CD14-positive monocyte (primary cell): Measurements from ENCODE around the gene RAB3C. TPM values are rescaled to one million over a fixed set of nuclear protein-coding genes. Genes with fewer than 3 reads are reported as not detected.

Source experiments
- DNase-seq, 3 donors: peaks; one replicate each; pipeline ENCODE4 v3.0.0-alpha.2; 2011 to 2022
- H2AFZ ChIP-seq: 2 replicates; pipeline ENCODE4 v1.6.0; 2012; ENCODE audit warnings: mild to moderate bottlenecking, low read depth, low read length, inconsistent platforms; ENCODE audit not compliant: insufficient read depth, poor library complexity, severe bottlenecking
- H3K27ac ChIP-seq, 2 donors: 1 replicate in 1 of 2; 2 replicates in 1 of 2; pipeline ENCODE4 v1.5.1; 2012 to 2013; ENCODE audit warnings: low read length in 2 of 2, control low read depth in 1 of 2, inconsistent platforms in 1 of 2, low read depth in 1 of 2, mild to moderate bottlenecking in 1 of 2
- H3K27me3 ChIP-seq, 2 donors: one replicate each; pipeline versions ENCODE4 v1.6.0 to v1.6.1; 2011 to 2013; ENCODE audit warnings: low read length in 2 of 2; ENCODE audit not compliant: control insufficient read depth in 2 of 2, insufficient read depth in 2 of 2
- H3K36me3 ChIP-seq, 2 donors: replicated peaks in 1 of 2; 1 replicate in 1 of 2; 2 replicates in 1 of 2; pipeline versions ENCODE4 v1.5.1 to v1.6.1; 2012 to 2013; ENCODE audit warnings: low read length in 2 of 2, control low read depth in 1 of 2, inconsistent platforms in 1 of 2, mild to moderate bottlenecking in 1 of 2; ENCODE audit not compliant: insufficient read depth in 2 of 2, control insufficient read depth in 1 of 2
- H3K4me1 ChIP-seq, 2 donors: 1 replicate in 1 of 2; 2 replicates in 1 of 2; pipeline versions ENCODE4 v1.5.1 to v1.6.1; 2012 to 2013; ENCODE audit warnings: low read length in 2 of 2, control low read depth in 1 of 2, inconsistent platforms in 1 of 2, mild to moderate bottlenecking in 1 of 2, moderate library complexity in 1 of 2; ENCODE audit not compliant: insufficient read depth in 2 of 2, control insufficient read depth in 1 of 2
- H3K4me2 ChIP-seq: replicated peaks from 2 replicates; pipeline ENCODE3; 2012; ENCODE audit warnings: low read length, moderate library complexity, mild to moderate bottlenecking; ENCODE audit not compliant: poor library complexity, severe bottlenecking; ENCODE audit errors: extremely low read depth
- H3K4me3 ChIP-seq, 3 experiments: fragments of 200-600 bp in 1 of 3; sonication (generic) in 1 of 3; replicated peaks in 1 of 3; 1 replicate in 2 of 3; 2 replicates in 1 of 3; pipeline ENCODE4 v1.5.1; 2011 to 2013; ENCODE audit warnings: low read length in 3 of 3, mild to moderate bottlenecking in 3 of 3, control low read depth in 2 of 3, low read depth in 2 of 3, inconsistent platforms in 1 of 3, moderate library complexity in 1 of 3
- H3K79me2 ChIP-seq: 2 replicates; pipeline ENCODE4 v1.6.0; 2012; ENCODE audit warnings: mild to moderate bottlenecking, control low read depth, inconsistent platforms, low read length, moderate library complexity; ENCODE audit not compliant: insufficient read depth
- H3K9ac ChIP-seq: 2 replicates; pipeline ENCODE4 v1.6.0; 2017; ENCODE audit warnings: low read length, mild to moderate bottlenecking; ENCODE audit not compliant: insufficient read depth, poor library complexity, severe bottlenecking
- H3K9me3 ChIP-seq, 2 donors: replicated peaks in 1 of 2; 1 replicate in 1 of 2; 2 replicates in 1 of 2; pipeline versions ENCODE4 v1.5.1 to v1.6.1; 2012 to 2013; ENCODE audit warnings: low read length in 2 of 2, control low read depth in 1 of 2; ENCODE audit not compliant: control insufficient read depth in 1 of 2, insufficient read depth in 1 of 2
- H4K20me1 ChIP-seq: 2 replicates; pipeline ENCODE4 v1.6.0; 2012; ENCODE audit warnings: mild to moderate bottlenecking, low read length, control low read depth, moderate library complexity; ENCODE audit not compliant: insufficient read depth
- H3K27ac Mint-ChIP-seq, 7 donors: one replicate each; pipeline ENCODE4 v1.8.0; 2020; ENCODE audit warnings: mild to moderate bottlenecking in 7 of 7, mixed read lengths in 7 of 7, moderate library complexity in 6 of 7, inconsistent platforms in 2 of 7
- H3K27me3 Mint-ChIP-seq, 3 donors: one replicate each; pipeline ENCODE4 v1.8.0; 2021 to 2022; ENCODE audit warnings: low read depth in 3 of 3, mild to moderate bottlenecking in 3 of 3, mixed read lengths in 3 of 3, moderate library complexity in 3 of 3, inconsistent platforms in 1 of 3
- H3K36me3 Mint-ChIP-seq, 2 donors: one replicate each; pipeline ENCODE4 v1.8.0; 2020; ENCODE audit warnings: mixed read lengths in 2 of 2, inconsistent platforms in 1 of 2, mild to moderate bottlenecking in 1 of 2
- H3K4me1 Mint-ChIP-seq: one replicate; pipeline ENCODE4 v1.8.0; 2020; ENCODE audit warnings: mild to moderate bottlenecking, mixed read lengths
- H3K4me3 Mint-ChIP-seq, 2 donors: one replicate each; pipeline ENCODE4 v1.8.0; 2020; ENCODE audit warnings: mild to moderate bottlenecking in 2 of 2, mixed read lengths in 2 of 2, moderate library complexity in 1 of 2
- H3K9me3 Mint-ChIP-seq, 7 donors: one replicate each; pipeline ENCODE4 v1.8.0; 2020 to 2022; ENCODE audit warnings: mixed read lengths in 7 of 7, mild to moderate bottlenecking in 6 of 7, moderate library complexity in 6 of 7, inconsistent platforms in 2 of 7
- WGBS: methylation state at CpG from one replicate; pipeline ENCODE4 v1.1.5; 2013; ENCODE audit warnings: missing lambda C conversion rate; ENCODE audit not compliant: insufficient coverage; 5-methylcytosine and 5-hydroxymethylcytosine counted together
- intact Hi-C, 2 donors: fragments of 100-400 bp; cut with micrococcal nuclease; formaldehyde crosslinking; loops; one replicate each; pipeline versions ENCODE4 v1.15.0 to v1.15.1; 2023
- polyA plus RNA-seq, 3 donors: library from polyadenylated mRNA; depleted of rRNA in 1 of 3; unstranded in 2 of 3; stranded (reverse) in 1 of 3; fragments of 300-500 nt in 2 of 3; fragments of >200 nt in 1 of 3; fragmentation: Illumina TruSeq in 2 of 3; gene quantifications; 1 replicate in 2 of 3; 2 replicates in 1 of 3; pipeline ENCODE4 v1.2.3, GENCODE V29; 2012 to 2021
- TF ChIP-seq, protein P1 (sequence below): fragments of 200-600 bp; IDR thresholded peaks from one replicate; pipeline ENCODE4 v1.8.0; 2022; ENCODE audit warnings: antibody characterized with exemption, mild to moderate bottlenecking

Gene RAB3C
- polyA plus RNA-seq, 3 donors = under 0.01 to 0.81 TPM; not detected in 1

DNA sequence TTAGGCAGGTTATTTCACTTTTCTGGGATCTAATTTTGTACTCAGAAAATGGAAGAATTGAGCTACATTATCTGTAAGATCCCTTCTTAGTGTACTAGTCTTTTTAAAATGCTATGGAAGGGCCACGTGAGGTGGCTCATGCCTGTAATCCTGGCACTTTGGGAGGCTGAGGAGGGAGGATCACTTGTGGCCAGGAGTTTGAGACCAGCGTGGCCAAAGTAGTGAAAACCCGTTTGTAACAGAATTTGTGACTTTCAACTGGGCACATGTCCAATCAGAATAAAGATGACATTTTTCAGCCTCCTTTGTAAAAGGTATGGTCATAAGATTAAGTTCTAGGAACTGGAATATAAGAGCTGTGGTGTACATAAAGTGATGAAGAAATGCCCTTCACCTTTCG lies 3.1 kb upstream of the RAB3C start:
- Histone ChIP-seq H4K20me1 (no peaks in the 10 kb centered on the region), H2AFZ (no peak overlapping the region), H3K36me3 (no peaks in the 10 kb centered on the region), H3K4me2 (no peak overlapping the region), H3K4me1 (peaks cover 18 to 24% of the 10 kb centered on the region in 2 donors), H3K27ac (no peak overlapping the region), H3K4me3 (no peak overlapping the region), H3K79me2 (no peaks in the 10 kb centered on the region), H3K9ac (no peak overlapping the region), H3K9me3 (no peaks in the 10 kb centered on the region), H3K27me3 (peaks cover 32 to 39% of the 10 kb centered on the region in 2 donors)
- Mint-ChIP-seq H3K36me3 (no peaks in the 10 kb centered on the region), H3K27me3 (peaks cover 32 to 38% (median 37%) of the 10 kb centered on the region in 3 donors), H3K4me3 (no peak overlapping the region), H3K27ac (no peak overlapping the region), H3K9me3 (peaks cover 0 to 10% (median 5%) of the 10 kb centered on the region in 7 donors), H3K4me1 (peaks cover 22% of the 10 kb centered on the region)
- intact Hi-C loops = loop anchor here (10.0 kb wide), 1 partner anchor 95 kb away; no protein-coding TSS in a partner anchor
- 83% methylated on average over 4 of the region's 4 CpGs for WGBS
- TF ChIP-seq, protein P1, sequence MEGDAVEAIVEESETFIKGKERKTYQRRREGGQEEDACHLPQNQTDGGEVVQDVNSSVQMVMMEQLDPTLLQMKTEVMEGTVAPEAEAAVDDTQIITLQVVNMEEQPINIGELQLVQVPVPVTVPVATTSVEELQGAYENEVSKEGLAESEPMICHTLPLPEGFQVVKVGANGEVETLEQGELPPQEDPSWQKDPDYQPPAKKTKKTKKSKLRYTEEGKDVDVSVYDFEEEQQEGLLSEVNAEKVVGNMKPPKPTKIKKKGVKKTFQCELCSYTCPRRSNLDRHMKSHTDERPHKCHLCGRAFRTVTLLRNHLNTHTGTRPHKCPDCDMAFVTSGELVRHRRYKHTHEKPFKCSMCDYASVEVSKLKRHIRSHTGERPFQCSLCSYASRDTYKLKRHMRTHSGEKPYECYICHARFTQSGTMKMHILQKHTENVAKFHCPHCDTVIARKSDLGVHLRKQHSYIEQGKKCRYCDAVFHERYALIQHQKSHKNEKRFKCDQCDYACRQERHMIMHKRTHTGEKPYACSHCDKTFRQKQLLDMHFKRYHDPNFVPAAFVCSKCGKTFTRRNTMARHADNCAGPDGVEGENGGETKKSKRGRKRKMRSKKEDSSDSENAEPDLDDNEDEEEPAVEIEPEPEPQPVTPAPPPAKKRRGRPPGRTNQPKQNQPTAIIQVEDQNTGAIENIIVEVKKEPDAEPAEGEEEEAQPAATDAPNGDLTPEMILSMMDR = no peak
- no peak for DNase-seq

DNA sequence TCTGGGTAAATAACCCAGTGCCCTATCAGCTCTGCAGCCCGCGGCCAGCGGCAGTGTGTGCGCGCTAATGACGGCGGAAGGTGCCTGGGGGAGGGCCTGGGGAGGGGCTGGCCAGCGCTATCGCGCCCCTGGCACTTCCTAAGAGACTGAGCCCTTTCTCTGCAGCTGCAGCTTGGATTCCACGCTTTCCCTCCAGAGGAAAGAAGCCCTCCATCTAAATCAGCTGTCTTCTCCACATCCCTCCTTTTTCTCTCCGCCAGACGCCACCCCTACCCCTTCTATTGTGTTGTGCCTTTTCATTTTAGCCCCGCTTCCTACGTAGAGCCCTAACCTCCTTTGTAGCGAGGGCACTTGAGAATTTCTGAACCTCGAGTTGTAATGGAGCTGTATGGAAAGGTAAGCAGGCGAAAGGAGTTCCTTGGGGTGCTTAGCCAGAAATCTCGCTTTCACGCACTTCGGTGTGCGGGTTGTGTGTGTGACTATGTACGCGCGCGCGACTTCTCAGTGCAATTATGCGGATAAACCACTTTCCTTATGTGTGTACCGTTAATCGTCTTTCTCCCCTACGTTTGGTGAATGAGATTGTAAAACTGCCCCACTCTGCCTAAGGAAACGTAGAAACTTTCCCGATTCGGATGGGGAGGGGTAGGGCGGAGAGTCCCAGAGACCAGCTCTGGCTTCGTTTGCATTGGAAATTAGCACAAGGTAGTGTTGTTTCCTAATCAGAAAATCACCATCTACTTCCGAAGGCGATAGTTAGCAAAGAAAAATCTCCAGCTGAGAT lies 664 bp upstream of the RAB3C start:
- Histone ChIP-seq H3K9ac (no peak overlapping the region), H2AFZ (peak overlapping the region; percentile 85), H3K36me3 (no peaks in the 10 kb centered on the region), H3K27me3 (peaks cover 42 to 54% of the 10 kb centered on the region in 2 donors), H3K79me2 (no peaks in the 10 kb centered on the region), H3K27ac (no peak overlapping the region), H3K4me1 (peaks cover 18 to 24% of the 10 kb centered on the region in 2 donors), H3K9me3 (no peaks in the 10 kb centered on the region), H3K4me2 (peak overlapping the region; percentile 95), H3K4me3 (peak overlapping the region; percentile 66 to 90 (median 81)), H4K20me1 (no peaks in the 10 kb centered on the region)
- peak in 2 of 3 donors; percentile 2 to 5 for DNase-seq
- Mint-ChIP-seq H3K27me3 (peaks cover 33 to 49% (median 39%) of the 10 kb centered on the region in 3 donors), H3K36me3 (no peaks in the 10 kb centered on the region), H3K4me3 (peak overlapping the region; percentile 96 to 99), H3K4me1 (peaks cover 22% of the 10 kb centered on the region), H3K9me3 (peaks cover 0 to 10% (median 2%) of the 10 kb centered on the region in 7 donors), H3K27ac (peak overlapping the region in 4 of 7 donors; percentile 11 to 85 (median 53))
- TF ChIP-seq, protein P1 = no peak
- intact Hi-C loops = loop anchor here (10.0 kb wide), 1 partner anchor 97 kb away; no protein-coding TSS in a partner anchor
- WGBS = under 1% methylated on average over 15 of the region's 38 CpGs
